GM12878 (cell line): ENCODE data around the gene MIS12. TPM values are rescaled to one million over a fixed set of nuclear protein-coding genes. Genes with fewer than 3 reads are reported as not detected.

Experiments
- ATF7 ChIP-seq: fragments of 450-650 bp; IDR thresholded peaks from 2 replicates; pipeline ENCODE4 v1.6.1; 2016; ENCODE audit warnings: low read depth, mild to moderate bottlenecking
- CBX3 ChIP-seq: fragments of 200-600 bp; sonication (generic); IDR thresholded peaks from 2 replicates; pipeline ENCODE4 v1.6.1; 2016; ENCODE audit warnings: low read depth, borderline replicate concordance
- CHD1 ChIP-seq: IDR thresholded peaks from 2 replicates; pipeline ENCODE4 v1.6.1; 2012; ENCODE audit warnings: low read depth, low read length, improper control_type of control experiment
- MTA3 ChIP-seq: IDR thresholded peaks from 2 replicates; pipeline ENCODE4 v1.6.1; 2012; ENCODE audit warnings: low read length, inconsistent platforms, borderline replicate concordance
- NR2C2 ChIP-seq: IDR thresholded peaks from 2 replicates; pipeline ENCODE4 v1.6.1; 2011; ENCODE audit warnings: borderline replicate concordance, low read depth; ENCODE audit not compliant: control insufficient read depth, insufficient read length
- NR2F1 ChIP-seq: fragments of 450-650 bp; conservative IDR thresholded peaks from 2 replicates; pipeline ENCODE4 v1.6.1; 2017; ENCODE audit warnings: mild to moderate bottlenecking
- POLR2AphosphoS2 ChIP-seq: IDR thresholded peaks from 2 replicates; pipeline ENCODE4 v1.6.1; 2011; ENCODE audit warnings: low read depth, mild to moderate bottlenecking, low read length, improper control_type of control experiment, moderate library complexity
- ZNF274 ChIP-seq: IDR thresholded peaks from one replicate; pipeline ENCODE4 v1.8.0; 2011; ENCODE audit not compliant: insufficient read length, insufficient read depth
- ZNF622 ChIP-seq: fragments of 450-650 bp; IDR thresholded peaks from 2 replicates; pipeline ENCODE4 v1.6.1; 2017; ENCODE audit warnings: mild to moderate bottlenecking, inconsistent platforms
- polyA plus RNA-seq, 11 experiments: library from polyadenylated mRNA; depleted of rRNA in 4 of 11; unstranded in 6 of 11; stranded (reverse) in 5 of 11; fragments of >200 nt; fragmentation: Nextera tagmentation in 4 of 11; fragmentation: Illumina TruSeq in 1 of 11; extraction: Ambion mirVana in 4 of 11; extraction: Trizol in 1 of 11; gene quantifications; 1 replicate in 1 of 11; 2 replicates in 10 of 11; pipeline versions ENCODE4 v1.2.1 to v1.2.3, GENCODE V29; 2011 to 2016; ENCODE audit warnings: inconsistent platforms in 2 of 11, missing spikeins in 2 of 11, low read depth in 1 of 11
- total RNA-seq, 4 experiments: library from RNA; depleted of rRNA in 3 of 4; stranded (reverse); fragments of >200 nt in 3 of 4; fragmentation: Illumina TruSeq in 1 of 4; extraction: Trizol in 1 of 4; gene quantifications; 2 replicates each; pipeline versions ENCODE4 v1.2.1 to v1.2.3, GENCODE V29; 2013 to 2021
- TF ChIP-seq, protein P1 (sequence below): IDR thresholded peaks from 2 replicates; pipeline ENCODE4 v1.6.1; 2012; ENCODE audit warnings: improper control_type of control experiment, low read depth, low read length; ENCODE audit not compliant: insufficient replicate concordance
- TF ChIP-seq, protein P2 (sequence below): fragments of 450-650 bp; IDR thresholded peaks from 2 replicates; pipeline ENCODE4 v1.6.1; 2017; ENCODE audit warnings: borderline replicate concordance
- TF ChIP-seq, protein P3 (sequence below): IDR thresholded peaks from 2 replicates; pipeline ENCODE4 v1.6.1; 2012; ENCODE audit warnings: low read depth, low read length, improper control_type of control experiment
- TF ChIP-seq, protein P4 (sequence below): fragments of 450-650 bp; IDR thresholded peaks from 2 replicates; pipeline ENCODE4 v1.6.1; 2016; ENCODE audit warnings: mild to moderate bottlenecking
- TF ChIP-seq, protein P5 (sequence below): fragments of 450-650 bp; IDR thresholded peaks from 2 replicates; pipeline ENCODE4 v1.6.1; 2017; ENCODE audit warnings: mild to moderate bottlenecking, moderate library complexity

MIS12 gene
- total and polyA plus RNA-seq, 10 of the 15 experiments (the other 5 are each of a cell fraction or from before 2014, with no cell fraction given) = 19.8 to 34.2 (median 25.0) TPM

DNA sequence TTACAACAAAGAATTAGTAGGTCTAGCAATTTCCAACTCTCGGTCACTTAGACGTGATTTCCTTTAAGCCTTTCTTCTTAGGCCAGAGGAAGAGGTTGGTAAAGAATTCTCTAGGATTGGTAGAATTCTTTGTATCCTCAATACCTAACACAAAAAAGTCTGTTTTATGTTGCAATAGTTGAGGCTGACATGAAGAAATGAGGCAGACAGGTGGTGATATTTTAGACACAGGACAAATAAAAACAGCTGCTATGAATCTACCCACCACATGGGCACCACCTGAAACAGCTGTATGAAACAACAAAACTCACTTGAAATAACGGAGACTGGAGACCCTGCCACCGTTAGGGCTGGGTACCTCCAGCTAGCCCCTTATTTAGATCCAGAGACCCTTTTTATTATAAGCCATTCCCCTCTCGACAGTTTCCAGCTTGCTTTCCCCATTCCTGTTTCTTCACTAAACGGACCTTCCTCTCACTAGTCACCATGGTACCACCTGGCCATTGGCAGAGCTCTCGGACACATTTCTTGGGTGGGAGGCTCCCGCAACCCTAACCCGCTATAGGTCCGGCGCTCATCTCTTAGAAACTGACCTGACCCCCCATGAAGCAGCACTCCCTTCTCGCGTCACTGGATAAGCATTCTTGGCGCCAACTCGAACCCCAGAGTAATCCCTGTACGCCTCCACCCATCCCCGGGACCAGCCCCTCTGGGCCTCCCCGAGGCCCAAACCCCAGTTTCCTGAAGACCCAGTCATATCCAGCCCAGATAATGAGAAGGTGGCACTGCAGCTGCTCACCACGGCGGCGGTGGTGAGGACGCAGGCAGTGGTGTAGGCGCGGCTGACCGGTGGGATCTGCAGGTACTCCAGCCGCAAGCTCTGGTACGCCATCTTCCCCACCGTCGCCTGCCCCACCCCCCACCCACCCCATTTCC, 828 bp upstream of the MIS12 start, which contains the start of gene DERL2 (continued):
- TF ChIP-seq, protein P1, sequence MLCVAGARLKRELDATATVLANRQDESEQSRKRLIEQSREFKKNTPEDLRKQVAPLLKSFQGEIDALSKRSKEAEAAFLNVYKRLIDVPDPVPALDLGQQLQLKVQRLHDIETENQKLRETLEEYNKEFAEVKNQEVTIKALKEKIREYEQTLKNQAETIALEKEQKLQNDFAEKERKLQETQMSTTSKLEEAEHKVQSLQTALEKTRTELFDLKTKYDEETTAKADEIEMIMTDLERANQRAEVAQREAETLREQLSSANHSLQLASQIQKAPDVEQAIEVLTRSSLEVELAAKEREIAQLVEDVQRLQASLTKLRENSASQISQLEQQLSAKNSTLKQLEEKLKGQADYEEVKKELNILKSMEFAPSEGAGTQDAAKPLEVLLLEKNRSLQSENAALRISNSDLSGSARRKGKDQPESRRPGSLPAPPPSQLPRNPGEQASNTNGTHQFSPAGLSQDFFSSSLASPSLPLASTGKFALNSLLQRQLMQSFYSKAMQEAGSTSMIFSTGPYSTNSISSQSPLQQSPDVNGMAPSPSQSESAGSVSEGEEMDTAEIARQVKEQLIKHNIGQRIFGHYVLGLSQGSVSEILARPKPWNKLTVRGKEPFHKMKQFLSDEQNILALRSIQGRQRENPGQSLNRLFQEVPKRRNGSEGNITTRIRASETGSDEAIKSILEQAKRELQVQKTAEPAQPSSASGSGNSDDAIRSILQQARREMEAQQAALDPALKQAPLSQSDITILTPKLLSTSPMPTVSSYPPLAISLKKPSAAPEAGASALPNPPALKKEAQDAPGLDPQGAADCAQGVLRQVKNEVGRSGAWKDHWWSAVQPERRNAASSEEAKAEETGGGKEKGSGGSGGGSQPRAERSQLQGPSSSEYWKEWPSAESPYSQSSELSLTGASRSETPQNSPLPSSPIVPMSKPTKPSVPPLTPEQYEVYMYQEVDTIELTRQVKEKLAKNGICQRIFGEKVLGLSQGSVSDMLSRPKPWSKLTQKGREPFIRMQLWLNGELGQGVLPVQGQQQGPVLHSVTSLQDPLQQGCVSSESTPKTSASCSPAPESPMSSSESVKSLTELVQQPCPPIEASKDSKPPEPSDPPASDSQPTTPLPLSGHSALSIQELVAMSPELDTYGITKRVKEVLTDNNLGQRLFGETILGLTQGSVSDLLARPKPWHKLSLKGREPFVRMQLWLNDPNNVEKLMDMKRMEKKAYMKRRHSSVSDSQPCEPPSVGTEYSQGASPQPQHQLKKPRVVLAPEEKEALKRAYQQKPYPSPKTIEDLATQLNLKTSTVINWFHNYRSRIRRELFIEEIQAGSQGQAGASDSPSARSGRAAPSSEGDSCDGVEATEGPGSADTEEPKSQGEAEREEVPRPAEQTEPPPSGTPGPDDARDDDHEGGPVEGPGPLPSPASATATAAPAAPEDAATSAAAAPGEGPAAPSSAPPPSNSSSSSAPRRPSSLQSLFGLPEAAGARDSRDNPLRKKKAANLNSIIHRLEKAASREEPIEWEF = no peak
- TF ChIP-seq MTA3 (no peak), NR2F1 (no peak), ZNF622 (no peak), CBX3 (no peak), CHD1 (no peak), ZNF274 (no peak), NR2C2 (no peak), ATF7 (no peak), POLR2AphosphoS2 (no peak)
- TF ChIP-seq, protein P2, sequence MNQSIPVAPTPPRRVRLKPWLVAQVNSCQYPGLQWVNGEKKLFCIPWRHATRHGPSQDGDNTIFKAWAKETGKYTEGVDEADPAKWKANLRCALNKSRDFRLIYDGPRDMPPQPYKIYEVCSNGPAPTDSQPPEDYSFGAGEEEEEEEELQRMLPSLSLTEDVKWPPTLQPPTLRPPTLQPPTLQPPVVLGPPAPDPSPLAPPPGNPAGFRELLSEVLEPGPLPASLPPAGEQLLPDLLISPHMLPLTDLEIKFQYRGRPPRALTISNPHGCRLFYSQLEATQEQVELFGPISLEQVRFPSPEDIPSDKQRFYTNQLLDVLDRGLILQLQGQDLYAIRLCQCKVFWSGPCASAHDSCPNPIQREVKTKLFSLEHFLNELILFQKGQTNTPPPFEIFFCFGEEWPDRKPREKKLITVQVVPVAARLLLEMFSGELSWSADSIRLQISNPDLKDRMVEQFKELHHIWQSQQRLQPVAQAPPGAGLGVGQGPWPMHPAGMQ = no peak
- TF ChIP-seq, protein P3, sequence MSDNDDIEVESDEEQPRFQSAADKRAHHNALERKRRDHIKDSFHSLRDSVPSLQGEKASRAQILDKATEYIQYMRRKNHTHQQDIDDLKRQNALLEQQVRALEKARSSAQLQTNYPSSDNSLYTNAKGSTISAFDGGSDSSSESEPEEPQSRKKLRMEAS = no peak
- TF ChIP-seq, protein P4, sequence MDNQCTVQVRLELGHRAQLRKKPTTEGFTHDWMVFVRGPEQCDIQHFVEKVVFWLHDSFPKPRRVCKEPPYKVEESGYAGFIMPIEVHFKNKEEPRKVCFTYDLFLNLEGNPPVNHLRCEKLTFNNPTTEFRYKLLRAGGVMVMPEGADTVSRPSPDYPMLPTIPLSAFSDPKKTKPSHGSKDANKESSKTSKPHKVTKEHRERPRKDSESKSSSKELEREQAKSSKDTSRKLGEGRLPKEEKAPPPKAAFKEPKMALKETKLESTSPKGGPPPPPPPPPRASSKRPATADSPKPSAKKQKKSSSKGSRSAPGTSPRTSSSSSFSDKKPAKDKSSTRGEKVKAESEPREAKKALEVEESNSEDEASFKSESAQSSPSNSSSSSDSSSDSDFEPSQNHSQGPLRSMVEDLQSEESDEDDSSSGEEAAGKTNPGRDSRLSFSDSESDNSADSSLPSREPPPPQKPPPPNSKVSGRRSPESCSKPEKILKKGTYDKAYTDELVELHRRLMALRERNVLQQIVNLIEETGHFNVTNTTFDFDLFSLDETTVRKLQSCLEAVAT = no peak; the same call in 1 of the 2 replicates
- TF ChIP-seq, protein P5, sequence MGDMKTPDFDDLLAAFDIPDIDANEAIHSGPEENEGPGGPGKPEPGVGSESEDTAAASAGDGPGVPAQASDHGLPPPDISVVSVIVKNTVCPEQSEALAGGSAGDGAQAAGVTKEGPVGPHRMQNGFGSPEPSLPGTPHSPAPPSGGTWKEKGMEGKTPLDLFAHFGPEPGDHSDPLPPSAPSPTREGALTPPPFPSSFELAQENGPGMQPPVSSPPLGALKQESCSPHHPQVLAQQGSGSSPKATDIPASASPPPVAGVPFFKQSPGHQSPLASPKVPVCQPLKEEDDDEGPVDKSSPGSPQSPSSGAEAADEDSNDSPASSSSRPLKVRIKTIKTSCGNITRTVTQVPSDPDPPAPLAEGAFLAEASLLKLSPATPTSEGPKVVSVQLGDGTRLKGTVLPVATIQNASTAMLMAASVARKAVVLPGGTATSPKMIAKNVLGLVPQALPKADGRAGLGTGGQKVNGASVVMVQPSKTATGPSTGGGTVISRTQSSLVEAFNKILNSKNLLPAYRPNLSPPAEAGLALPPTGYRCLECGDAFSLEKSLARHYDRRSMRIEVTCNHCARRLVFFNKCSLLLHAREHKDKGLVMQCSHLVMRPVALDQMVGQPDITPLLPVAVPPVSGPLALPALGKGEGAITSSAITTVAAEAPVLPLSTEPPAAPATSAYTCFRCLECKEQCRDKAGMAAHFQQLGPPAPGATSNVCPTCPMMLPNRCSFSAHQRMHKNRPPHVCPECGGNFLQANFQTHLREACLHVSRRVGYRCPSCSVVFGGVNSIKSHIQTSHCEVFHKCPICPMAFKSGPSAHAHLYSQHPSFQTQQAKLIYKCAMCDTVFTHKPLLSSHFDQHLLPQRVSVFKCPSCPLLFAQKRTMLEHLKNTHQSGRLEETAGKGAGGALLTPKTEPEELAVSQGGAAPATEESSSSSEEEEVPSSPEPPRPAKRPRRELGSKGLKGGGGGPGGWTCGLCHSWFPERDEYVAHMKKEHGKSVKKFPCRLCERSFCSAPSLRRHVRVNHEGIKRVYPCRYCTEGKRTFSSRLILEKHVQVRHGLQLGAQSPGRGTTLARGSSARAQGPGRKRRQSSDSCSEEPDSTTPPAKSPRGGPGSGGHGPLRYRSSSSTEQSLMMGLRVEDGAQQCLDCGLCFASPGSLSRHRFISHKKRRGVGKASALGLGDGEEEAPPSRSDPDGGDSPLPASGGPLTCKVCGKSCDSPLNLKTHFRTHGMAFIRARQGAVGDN = no peak
